ENCODE measurements around the gene HTR6.

The HTR6 gene

GRCh38 chr1:19717467-19717866, 52.8 kb downstream of the HTR6 start:
- in situ Hi-C loops (cut with HindIII; ENCODE audit: low sequenced_read_pairs) = no loop called here
- TF ChIP-seq CTCF (IDR thresholded peaks at IDR 0.05; ENCODE audit: low read depth, low read length, missing control alignments) = no peak
- no peak overlapping the region for H3K4me3 ChIP-seq (ENCODE audit: low read depth, low read length)
- DNase-seq (ENCODE audit: low read depth) = no peak

DNA sequence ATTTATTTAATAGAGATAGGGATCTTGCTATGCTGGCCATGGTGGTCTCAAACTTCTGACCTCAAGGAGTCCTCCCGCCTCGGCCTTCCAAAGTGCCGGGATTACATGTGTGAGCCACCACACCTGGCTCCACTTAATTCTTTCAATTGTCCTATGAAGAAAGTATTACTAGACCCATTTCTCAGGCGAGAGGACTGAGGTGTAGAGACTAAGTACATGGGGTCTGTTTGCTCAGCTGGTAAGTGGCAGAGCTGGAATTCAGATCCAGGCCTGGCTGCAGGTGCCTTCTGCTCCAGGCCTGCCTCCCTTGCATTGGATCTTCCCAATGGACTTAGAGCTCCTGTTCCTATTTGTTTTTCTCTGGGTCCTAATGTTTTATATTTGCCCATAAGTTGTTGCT, 55.5 kb downstream of the HTR6 start:
- DNase-seq (ENCODE audit: low read depth) = no peak
- TF ChIP-seq CTCF (IDR thresholded peaks at IDR 0.05; ENCODE audit: low read depth, low read length, missing control alignments) = no peak
- in situ Hi-C loops (cut with HindIII; ENCODE audit: low sequenced_read_pairs) = no loop called here
- no peak overlapping the region for H3K4me3 ChIP-seq (ENCODE audit: low read depth, low read length)

- H3K4me3 ChIP-seq (ENCODE audit: low read depth, low read length) = no peak overlapping the region
- TF ChIP-seq CTCF (IDR thresholded peaks at IDR 0.05; ENCODE audit: low read depth, low read length, missing control alignments) = no peak
- no peak for DNase-seq (ENCODE audit: low read depth)
- in situ Hi-C loops (cut with HindIII; ENCODE audit: low sequenced_read_pairs) = no loop called here
Measured at GRCh38 chr1:19720973-19721372, 56.3 kb downstream of the HTR6 start.

DNA sequence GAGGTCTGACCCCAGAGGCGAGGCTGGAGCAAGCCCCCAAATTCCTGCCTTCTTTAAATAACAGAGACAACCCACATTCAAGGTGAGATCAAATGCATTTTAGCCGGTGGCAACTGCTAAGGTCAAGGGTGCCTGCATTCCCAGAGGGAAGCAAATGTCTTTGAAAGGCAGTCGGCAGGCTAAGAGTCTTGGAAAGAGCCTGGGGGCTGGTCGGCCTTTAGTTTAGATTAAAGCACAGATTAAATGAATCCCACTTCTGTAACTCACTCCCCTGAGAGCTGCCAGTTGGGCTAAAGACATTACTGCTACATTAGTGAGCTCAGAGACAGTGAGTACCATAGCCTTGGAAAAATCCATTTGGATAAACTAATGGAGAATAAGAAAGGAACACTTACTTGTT, 59.2 kb downstream of the HTR6 start:
- DNase-seq (ENCODE audit: low read depth) = no peak
- no peak for TF ChIP-seq CTCF (IDR thresholded peaks at IDR 0.05; ENCODE audit: low read depth, low read length, missing control alignments)
- no peak overlapping the region for H3K4me3 ChIP-seq (ENCODE audit: low read depth, low read length)
- in situ Hi-C loops (cut with HindIII; ENCODE audit: low sequenced_read_pairs) = no loop called here

DNA sequence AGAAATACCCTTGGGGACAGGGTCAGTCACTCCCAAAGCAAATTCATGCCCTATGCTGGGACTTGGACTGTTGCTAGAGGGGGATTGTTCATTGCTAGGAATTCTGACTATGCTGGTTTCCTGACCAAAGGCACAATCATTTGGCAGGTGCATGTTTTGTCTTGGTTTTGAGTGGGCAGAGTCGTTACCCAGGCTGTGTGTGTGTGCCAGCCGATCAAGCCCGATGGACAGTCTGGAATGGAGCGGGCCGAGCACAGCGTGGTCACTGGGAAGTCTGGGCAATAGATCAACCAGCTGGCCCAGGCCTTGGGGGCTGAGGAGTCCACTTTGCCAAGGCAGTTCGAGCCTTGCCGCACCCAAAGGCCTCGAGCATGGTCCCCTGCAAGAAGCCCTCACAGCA, 60.9 kb downstream of the HTR6 start:
- in situ Hi-C loops (cut with HindIII; ENCODE audit: low sequenced_read_pairs) = no loop called here
- no peak for TF ChIP-seq CTCF (IDR thresholded peaks at IDR 0.05; ENCODE audit: low read depth, low read length, missing control alignments)
- no peak overlapping the region for H3K4me3 ChIP-seq (ENCODE audit: low read depth, low read length)
- no peak for DNase-seq (ENCODE audit: low read depth)

DNA sequence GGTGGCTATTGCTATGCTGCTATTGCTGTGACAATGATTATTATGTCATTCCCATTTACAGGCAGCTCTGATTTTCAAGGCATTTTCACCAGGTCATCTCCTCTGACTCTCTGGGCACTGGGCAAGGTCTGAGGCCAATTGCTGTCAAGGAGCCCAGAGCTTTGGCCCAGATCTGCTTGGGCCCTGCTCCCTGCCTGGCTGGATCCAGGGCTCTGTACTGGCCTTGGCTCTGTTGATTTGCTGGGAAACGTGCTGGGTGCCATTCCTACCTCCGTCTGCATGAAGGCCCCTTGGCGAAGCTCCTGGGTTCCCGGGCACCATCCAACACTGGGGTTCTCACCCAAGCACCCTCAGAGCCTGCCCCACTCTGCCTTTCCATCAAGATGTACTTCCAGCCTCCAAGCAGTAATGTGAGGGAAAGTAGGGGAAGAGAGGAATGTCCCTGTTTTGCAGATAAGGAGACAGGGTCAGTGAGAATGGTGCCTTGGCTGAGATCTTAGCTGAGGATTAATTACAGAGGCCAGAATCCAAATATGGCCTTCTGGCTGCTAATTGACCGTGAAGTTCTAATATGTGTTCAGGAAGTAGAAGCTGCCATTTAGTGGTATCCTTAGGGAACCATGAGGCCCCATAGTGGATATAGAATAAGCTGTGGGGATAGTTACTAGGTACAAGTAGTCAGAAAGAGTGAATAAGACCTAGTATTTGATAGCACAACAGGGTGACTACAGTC, 63.9 kb downstream of the HTR6 start:
- no peak for DNase-seq (ENCODE audit: low read depth)
- TF ChIP-seq CTCF (IDR thresholded peaks at IDR 0.05; ENCODE audit: low read depth, low read length, missing control alignments) = no peak
- in situ Hi-C loops (cut with HindIII; ENCODE audit: low sequenced_read_pairs) = no loop called here
- H3K4me3 ChIP-seq (ENCODE audit: low read depth, low read length) = no peak overlapping the region

All from astrocyte of the cerebellum (primary cell).